Immature natural killer cell (primary cell): ENCODE data around the gene PITX2. TPM values are rescaled to one million over a fixed set of nuclear protein-coding genes. Genes with fewer than 3 reads are reported as not detected.
A peak's percentile ranks its signal among the peaks of the same experiment; 100 is the strongest.

Experiments
- DNase-seq, 3 donors: peaks; one replicate each; pipeline ENCODE4 v3.0.0; 2022; ENCODE audit warnings: mixed read lengths in 1 of 3
- H3K27ac Mint-ChIP-seq, 6 donors: one replicate each; pipeline ENCODE4 v1.8.0; 2020; ENCODE audit warnings: mixed read lengths in 6 of 6, mild to moderate bottlenecking in 5 of 6, inconsistent platforms in 4 of 6, moderate library complexity in 3 of 6
- H3K27me3 Mint-ChIP-seq, 3 donors: one replicate each; pipeline ENCODE4 v1.8.0; 2020 to 2021; ENCODE audit warnings: low read depth in 3 of 3, mild to moderate bottlenecking in 3 of 3, mixed read lengths in 3 of 3, moderate library complexity in 3 of 3, inconsistent platforms in 1 of 3
- H3K36me3 Mint-ChIP-seq, 3 donors: one replicate each; pipeline ENCODE4 v1.8.0; 2020; ENCODE audit warnings: mixed read lengths in 3 of 3, inconsistent platforms in 2 of 3, mild to moderate bottlenecking in 2 of 3
- H3K4me1 Mint-ChIP-seq, 2 donors: one replicate each; pipeline ENCODE4 v1.8.0; 2020; ENCODE audit warnings: inconsistent platforms in 2 of 2, mild to moderate bottlenecking in 2 of 2, mixed read lengths in 2 of 2, moderate library complexity in 1 of 2
- H3K4me3 Mint-ChIP-seq, 5 donors: one replicate each; pipeline ENCODE4 v1.8.0; 2020; ENCODE audit warnings: mild to moderate bottlenecking in 5 of 5, mixed read lengths in 5 of 5, inconsistent platforms in 3 of 5, moderate library complexity in 3 of 5
- H3K9me3 Mint-ChIP-seq, 6 donors: one replicate each; pipeline ENCODE4 v1.8.0; 2020; ENCODE audit warnings: mild to moderate bottlenecking in 6 of 6, mixed read lengths in 6 of 6, inconsistent platforms in 4 of 6, moderate library complexity in 3 of 6
- polyA plus RNA-seq, 3 donors: library from polyadenylated mRNA; unstranded; fragments of 300-500 nt; fragmentation: Illumina TruSeq; gene quantifications; one replicate each; pipeline ENCODE4 v1.2.3, GENCODE V29; 2021

Gene PITX2
- not detected for polyA plus RNA-seq

DNA sequence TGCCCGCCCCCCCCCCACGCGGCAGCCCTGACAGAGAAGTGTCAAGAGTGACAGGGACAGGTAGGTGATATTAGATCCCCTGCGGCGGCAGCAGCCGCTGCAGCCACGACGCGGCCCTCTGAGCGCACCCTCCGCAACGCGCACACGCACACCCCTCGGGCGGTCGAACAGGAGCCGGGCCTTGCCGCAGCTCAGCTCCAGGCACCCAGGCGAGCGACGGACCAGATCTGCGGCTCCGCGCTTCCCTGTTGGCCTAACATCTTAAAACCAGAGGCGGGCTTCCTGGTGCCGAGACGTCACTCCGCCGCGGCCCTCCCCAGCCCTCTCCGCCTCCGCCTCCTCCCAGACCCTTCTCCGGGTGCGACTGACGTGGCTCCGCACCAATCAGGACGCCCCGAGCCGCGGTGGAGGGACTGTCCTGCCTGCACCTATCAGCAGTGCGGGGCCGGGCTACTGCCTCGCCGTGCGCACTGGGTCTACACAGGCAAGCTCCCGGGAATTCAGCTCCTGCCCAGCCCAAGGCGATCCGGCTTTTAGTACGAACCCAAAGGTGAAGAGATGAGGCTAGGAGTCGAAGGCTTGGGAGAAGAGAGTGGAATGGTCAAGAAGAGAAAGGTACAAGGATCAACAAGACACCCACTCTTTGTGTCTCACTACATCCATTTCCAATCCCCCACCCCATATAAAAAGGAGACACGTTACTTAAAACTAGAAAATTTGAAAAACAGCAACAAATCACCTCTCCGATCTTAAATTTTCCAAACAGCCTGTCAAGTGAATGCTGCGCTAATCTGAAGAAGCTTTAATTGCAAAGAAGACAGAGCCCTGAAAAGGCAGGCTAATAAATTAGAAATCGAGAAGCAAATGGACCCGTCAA is at the start of gene PITX2:
TSS of gene PITX2 (minus strand) at position 237 of the 877 bp plus-strand sequence. CDS start 617 bp downstream, outside the sequence.
- Mint-ChIP-seq H3K36me3 (peaks cover 0 to 3% (median 0%) of the 10 kb centered on the region in 3 donors), H3K27ac (no peak within 1 kb of the TSS), H3K9me3 (peaks cover 0 to 69% (median 14%) of the 10 kb centered on the region in 6 donors), H3K4me1 (peaks cover 16 to 23% of the 10 kb centered on the region in 2 donors), H3K27me3 (peaks cover 40 to 66% (median 63%) of the 10 kb centered on the region in 3 donors), H3K4me3 (peak within 1 kb of the TSS; percentile 52 to 78 (median 71))
- peak; percentile 16 to 18 (median 18) for DNase-seq

DNA sequence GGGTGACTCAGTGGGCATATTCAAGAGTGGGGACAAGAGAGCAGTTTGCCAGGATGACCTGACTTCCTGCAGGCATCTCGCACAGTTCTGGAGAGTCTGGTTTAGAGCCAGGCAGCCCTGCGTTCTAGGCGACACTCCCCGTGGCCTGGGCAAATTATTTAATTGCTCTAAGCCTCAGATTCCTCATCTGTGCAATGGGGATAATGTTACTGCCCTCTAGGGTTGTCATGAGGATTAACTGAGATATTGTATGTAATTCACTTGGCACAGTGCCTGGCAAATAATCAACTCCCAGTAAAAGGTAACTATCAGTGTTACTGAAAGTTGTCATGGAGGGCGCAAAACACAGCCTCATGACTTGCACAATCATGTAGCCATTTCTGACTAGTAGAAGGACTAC is 48.8 kb upstream of the PITX2 start:
- Mint-ChIP-seq H3K9me3 (peaks cover 0 to 5% (median under 1%) of the 10 kb centered on the region in 6 donors), H3K27ac (no peak overlapping the region), H3K36me3 (no peaks in the 10 kb centered on the region), H3K27me3 (peaks cover 1 to 2% (median 2%) of the 10 kb centered on the region in 3 donors), H3K4me3 (no peak overlapping the region), H3K4me1 (no peaks in the 10 kb centered on the region)
- no peak for DNase-seq

DNA sequence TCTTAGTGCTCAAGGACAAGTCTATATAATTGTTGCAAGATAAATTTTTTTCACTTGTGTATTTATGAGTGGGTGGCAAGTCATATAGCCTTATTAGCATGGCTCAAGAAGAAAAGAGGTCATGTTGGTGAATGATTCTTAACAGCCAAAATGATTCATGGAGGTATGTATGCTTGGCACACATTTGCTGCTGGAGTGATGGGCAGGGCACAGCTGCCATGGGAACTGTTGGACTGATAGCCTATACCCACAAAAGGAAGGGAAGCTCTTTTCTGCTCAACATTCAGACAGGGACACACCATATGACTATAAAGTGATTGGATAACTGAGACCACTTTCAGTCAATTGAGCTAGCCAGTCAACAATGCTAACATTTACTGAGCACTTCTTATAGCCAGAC is 46.8 kb upstream of the PITX2 start:
- no peak overlapping the region for H3K27ac Mint-ChIP-seq
- peaks cover 0 to 7% (median 1%) of the 10 kb centered on the region in 6 donors for H3K9me3 Mint-ChIP-seq
- H3K4me1 Mint-ChIP-seq, result no peaks in the 10 kb centered on the region
- no peak overlapping the region for H3K4me3 Mint-ChIP-seq
- no peaks in the 10 kb centered on the region for H3K36me3 Mint-ChIP-seq
- no peak for DNase-seq
- H3K27me3 Mint-ChIP-seq, result peaks cover 1 to 2% (median 2%) of the 10 kb centered on the region in 3 donors

DNA sequence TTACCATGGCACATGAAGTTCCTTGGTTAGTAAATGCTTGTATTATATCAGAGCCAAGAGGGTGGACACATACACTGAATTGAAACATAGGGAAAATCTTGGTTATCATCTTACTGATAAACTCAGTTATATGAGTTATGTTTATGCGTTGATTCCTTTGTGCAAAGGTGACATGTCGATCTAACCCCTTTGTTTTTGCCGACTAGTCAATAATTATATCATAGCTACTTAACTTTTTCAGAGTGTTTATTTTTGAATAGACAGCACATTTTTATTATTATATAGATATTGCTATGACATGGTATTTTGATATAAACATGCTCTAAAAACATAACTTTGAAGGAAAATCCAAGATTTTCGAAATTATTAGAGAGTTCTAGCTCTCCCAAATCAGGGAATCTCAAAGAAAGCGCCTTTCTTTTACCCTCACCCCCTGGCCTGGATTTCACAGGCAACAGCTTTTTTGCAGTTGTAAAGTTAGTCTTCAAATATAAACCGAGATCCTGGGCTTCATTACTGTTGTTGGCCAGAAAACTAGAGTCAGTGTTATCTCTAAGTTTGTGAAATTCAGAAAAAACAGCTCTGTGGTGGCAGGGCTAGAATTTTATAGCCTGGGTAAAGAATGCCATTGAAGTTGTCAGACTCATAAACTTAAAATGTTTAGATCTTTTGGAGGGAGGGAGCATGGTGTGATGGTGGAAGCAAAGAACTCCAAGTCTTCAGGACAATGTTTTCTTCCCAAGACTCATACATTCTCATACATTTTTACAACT is 45.8 kb upstream of the PITX2 start:
- peaks cover 1 to 5% (median 4%) of the 10 kb centered on the region in 3 donors for H3K27me3 Mint-ChIP-seq
- no peaks in the 10 kb centered on the region for H3K36me3 Mint-ChIP-seq
- peaks cover 0 to 5% (median 2%) of the 10 kb centered on the region in 6 donors for H3K9me3 Mint-ChIP-seq
- H3K27ac Mint-ChIP-seq, result no peak overlapping the region
- no peaks in the 10 kb centered on the region for H3K4me1 Mint-ChIP-seq
- H3K4me3 Mint-ChIP-seq, result no peak overlapping the region
- no peak for DNase-seq

DNA sequence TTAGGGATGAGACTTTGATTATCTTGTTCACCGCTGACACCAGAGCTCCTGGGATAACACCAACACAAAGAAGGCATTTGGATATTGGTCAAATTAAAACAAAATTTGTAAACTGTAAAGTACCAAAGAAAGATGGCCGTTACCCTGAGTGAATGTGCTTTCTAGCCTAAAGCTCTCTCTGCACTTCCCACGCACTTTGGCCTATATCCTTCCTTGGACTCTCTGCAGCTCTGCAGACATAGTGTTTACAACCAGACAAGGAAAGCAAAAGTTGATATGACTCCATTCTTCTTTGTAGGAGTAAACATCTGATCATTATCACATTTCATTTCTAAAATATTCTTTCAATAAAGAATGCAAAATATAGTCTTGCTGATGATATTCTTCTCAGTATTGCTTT is 44.8 kb upstream of the PITX2 start:
- H3K27ac Mint-ChIP-seq, result no peak overlapping the region
- no peaks in the 10 kb centered on the region for H3K4me1 Mint-ChIP-seq
- no peak overlapping the region for H3K4me3 Mint-ChIP-seq
- H3K9me3 Mint-ChIP-seq, result peaks cover 0 to 5% (median 2%) of the 10 kb centered on the region in 6 donors
- no peaks in the 10 kb centered on the region for H3K36me3 Mint-ChIP-seq
- DNase-seq, result no peak
- peaks cover 0 to 5% (median 4%) of the 10 kb centered on the region in 3 donors for H3K27me3 Mint-ChIP-seq

DNA sequence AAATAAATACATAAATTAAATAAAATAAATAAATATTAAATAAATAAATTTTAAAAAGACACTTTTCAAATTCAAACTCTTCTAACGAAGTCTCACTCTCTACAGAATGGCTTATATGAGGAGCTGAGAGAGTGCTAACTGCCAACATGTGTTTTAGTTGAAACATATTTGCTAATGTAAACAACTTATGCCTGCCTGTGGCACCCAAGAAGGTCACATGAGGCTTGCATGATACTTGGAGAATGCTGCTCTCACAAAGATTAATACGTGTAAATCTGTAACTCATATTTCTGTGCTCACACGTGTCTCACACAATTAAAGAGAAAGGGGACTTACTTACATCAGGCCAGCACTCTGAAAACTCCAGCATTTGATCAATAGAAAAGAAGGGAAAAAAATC is 43.2 kb upstream of the PITX2 start:
- Mint-ChIP-seq H3K36me3 (no peaks in the 10 kb centered on the region), H3K27me3 (peaks cover 0 to 5% (median 4%) of the 10 kb centered on the region in 3 donors), H3K4me1 (no peaks in the 10 kb centered on the region), H3K4me3 (no peak overlapping the region), H3K27ac (no peak overlapping the region), H3K9me3 (peaks cover 0 to 9% (median 2%) of the 10 kb centered on the region in 6 donors)
- no peak for DNase-seq

DNA sequence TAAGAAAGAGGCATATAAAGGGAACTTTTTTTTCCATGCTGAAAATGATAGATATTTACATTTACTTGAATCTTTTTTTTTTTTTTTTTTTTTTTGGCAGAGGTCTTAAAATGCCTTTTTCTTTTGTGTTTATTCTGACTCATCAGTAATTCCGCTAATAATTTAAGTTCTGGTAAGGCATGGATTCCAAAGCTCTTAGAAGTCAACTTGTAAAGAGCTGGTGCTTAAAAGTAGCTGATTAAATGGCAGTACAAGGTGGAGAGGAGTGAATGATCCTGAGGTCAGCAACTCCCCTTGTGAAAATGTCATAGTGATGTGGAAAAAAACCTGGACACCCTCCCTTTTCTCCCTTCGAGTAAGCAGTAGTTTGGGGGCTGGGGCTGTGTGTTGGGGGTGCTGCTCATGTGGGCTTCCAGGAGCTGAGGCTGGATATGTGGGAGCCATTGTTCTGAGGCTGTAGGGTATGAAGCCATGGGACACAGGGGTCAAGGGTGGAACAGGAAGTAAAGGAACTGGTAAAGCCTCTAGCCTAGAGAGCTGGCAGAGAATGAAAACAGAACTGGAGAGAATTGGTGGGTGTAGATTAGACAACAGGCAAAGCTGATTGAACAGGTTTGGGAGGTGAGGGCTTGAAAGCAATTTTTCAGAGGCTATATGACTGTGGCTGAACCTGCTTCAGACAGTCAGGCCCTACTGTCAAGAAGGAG is 41.0 kb upstream of the PITX2 start:
- H3K4me1 Mint-ChIP-seq, result no peaks in the 10 kb centered on the region
- peaks cover 0 to 5% (median 4%) of the 10 kb centered on the region in 3 donors for H3K27me3 Mint-ChIP-seq
- DNase-seq, result no peak
- H3K27ac Mint-ChIP-seq, result no peak overlapping the region
- H3K4me3 Mint-ChIP-seq, result no peak overlapping the region
- H3K36me3 Mint-ChIP-seq, result no peaks in the 10 kb centered on the region
- peaks cover 0 to 9% (median 1%) of the 10 kb centered on the region in 6 donors for H3K9me3 Mint-ChIP-seq

DNA sequence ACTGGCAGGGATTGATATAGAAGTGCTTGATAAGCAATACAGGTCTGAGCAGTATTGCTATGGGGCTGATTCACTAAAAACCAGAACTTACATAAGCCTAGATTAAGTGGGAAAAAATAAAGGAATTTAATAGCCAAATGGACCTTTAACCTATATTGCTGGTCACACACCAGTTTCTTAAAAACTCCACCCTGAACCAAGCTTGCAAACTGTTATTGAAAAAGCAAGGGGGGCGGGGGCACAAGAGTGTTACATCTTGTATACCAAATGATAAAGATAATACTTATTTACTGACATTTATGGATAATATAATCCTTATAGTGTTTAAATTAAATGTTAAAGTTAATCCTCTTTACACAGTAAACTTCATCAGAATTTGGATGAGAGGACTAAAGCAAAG is 40.3 kb upstream of the PITX2 start:
- H3K4me3 Mint-ChIP-seq, result no peak overlapping the region
- H3K27ac Mint-ChIP-seq, result no peak overlapping the region
- H3K4me1 Mint-ChIP-seq, result no peaks in the 10 kb centered on the region

DNA sequence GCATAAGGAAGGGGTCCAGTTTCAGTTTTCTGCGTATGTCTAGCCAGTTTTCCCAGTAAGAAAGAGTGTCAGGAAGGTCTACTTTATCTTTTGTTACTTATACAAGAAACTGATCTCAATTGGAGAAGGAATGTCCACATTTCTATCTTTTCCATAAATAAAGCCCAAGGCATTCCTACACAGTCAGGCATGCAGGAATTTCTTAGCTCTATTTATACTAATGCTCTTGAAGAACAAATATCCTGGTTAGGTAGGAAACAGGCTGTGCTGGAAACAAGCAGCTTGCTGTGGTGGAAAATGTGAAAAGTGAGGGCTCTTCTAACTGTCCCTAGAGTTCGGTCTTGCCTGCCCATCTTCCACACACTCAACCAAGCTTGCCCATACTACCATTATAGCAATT is 37.9 kb upstream of the PITX2 start:
- H3K4me3 Mint-ChIP-seq, result no peak overlapping the region
- DNase-seq, result no peak
- no peak overlapping the region for H3K27ac Mint-ChIP-seq
- H3K9me3 Mint-ChIP-seq, result peaks cover 0 to 7% (median 1%) of the 10 kb centered on the region in 6 donors
- peaks cover 2 to 5% (median 2%) of the 10 kb centered on the region in 3 donors for H3K27me3 Mint-ChIP-seq
- H3K36me3 Mint-ChIP-seq, result no peaks in the 10 kb centered on the region
- H3K4me1 Mint-ChIP-seq, result no peaks in the 10 kb centered on the region

More for the DNA sequence above, 40.3 kb upstream of the PITX2 start:
- DNase-seq, result no peak
- Mint-ChIP-seq H3K9me3 (peaks cover 0 to 9% (median 1%) of the 10 kb centered on the region in 6 donors), H3K36me3 (no peaks in the 10 kb centered on the region), H3K27me3 (peaks cover 0 to 5% (median 3%) of the 10 kb centered on the region in 3 donors)

DNA sequence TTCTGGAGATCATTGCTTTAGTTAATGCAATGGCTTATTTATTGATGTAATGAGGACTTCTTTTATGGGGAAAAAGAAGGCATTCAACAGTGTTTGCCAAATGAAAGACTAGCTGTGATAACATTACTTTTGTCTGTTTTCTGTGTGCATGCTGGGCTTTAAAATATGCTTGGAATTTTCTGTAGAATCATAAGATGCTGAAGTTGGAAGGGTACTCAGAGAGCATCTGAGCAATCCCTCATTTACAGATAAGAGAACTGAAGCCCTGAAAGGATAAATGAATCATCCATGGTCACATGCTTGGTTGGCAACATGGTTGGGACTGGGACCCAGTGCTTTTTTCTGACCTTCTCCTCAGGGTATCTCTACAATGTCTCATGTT is 31.4 kb upstream of the PITX2 start:
- H3K27me3 Mint-ChIP-seq, result peaks cover 2 to 5% (median 3%) of the 10 kb centered on the region in 3 donors
- H3K4me3 Mint-ChIP-seq, result no peak overlapping the region
- no peaks in the 10 kb centered on the region for H3K4me1 Mint-ChIP-seq
- no peak overlapping the region for H3K27ac Mint-ChIP-seq
- no peaks in the 10 kb centered on the region for H3K36me3 Mint-ChIP-seq
- no peaks in the 10 kb centered on the region for H3K9me3 Mint-ChIP-seq
- no peak for DNase-seq

DNA sequence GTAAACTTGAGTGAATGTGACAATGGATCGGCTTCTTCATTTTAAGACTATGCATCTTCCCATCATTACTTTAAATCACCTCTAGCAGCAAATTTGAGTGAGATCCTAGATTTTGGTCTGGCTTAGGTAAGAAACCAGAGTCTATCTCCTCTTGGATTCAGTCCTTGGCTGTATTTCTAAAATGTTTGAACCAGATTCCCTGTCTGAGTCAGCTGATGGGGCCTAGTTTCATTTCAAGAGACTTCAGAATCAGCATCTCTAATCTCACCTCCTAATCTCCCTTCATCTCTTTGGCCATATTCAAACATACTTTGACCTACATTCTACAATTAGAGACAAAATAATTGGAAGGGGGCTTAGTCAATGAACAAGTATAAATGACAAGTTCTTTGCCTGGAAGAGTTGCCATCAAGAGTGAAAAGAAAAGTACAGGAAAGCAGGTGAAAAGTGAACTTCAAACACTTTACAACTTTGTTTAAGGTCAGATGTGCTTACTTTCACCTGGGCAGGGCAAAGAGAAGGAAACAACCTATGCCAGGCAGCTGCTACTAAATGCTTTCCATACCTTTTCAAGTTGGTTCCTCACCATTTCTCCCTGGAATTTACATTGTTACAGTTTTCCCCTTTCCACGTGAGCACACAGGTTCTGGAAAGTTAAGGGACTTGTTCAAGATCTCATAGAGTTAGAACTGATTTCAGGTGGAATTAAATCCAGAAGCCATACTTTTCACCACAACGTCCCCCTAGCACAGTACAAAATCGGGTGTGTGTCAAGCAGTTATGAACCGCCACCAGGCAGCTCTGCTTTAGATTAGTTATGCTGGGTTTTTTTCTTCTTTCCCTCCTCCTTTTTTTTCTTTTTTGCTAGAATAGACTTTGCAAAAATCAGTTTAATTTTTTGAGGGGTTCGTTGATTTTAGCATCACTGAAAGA is 30.7 kb upstream of the PITX2 start:
- no peak overlapping the region for H3K4me3 Mint-ChIP-seq
- no peak for DNase-seq
- peaks cover 2 to 5% (median 3%) of the 10 kb centered on the region in 3 donors for H3K27me3 Mint-ChIP-seq
- H3K36me3 Mint-ChIP-seq, result no peaks in the 10 kb centered on the region
- no peak overlapping the region for H3K27ac Mint-ChIP-seq
- H3K9me3 Mint-ChIP-seq, result no peaks in the 10 kb centered on the region
- no peaks in the 10 kb centered on the region for H3K4me1 Mint-ChIP-seq

DNA sequence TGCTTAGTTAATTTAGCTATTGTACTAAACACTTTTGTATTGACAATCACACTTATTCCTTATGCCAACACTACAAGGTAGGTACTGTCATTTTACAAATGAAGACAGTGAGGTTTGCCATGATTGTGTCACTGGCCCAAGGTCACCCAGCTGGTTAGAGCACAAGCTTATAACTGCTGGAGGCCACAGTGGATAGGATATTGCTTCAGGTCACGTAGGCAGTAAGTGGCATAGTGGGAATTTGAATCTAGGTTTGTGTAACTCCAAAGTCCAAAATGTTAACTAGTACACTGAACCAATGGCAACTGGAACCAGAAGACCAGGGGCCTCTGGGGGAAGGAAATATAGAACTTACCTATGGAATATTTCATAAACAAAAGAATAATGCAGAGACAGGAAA is 21.1 kb upstream of the PITX2 start:
- Mint-ChIP-seq H3K36me3 (peaks cover 0 to 3% (median 0%) of the 10 kb centered on the region in 3 donors), H3K27me3 (peaks cover 24 to 32% (median 24%) of the 10 kb centered on the region in 3 donors), H3K4me1 (no peaks in the 10 kb centered on the region), H3K27ac (no peak overlapping the region), H3K9me3 (peaks cover 2 to 36% (median 15%) of the 10 kb centered on the region in 6 donors), H3K4me3 (no peak overlapping the region)
- no peak for DNase-seq
